ENCODE measurements around the gene CBFA2T3.

CBFA2T3 gene

DNA sequence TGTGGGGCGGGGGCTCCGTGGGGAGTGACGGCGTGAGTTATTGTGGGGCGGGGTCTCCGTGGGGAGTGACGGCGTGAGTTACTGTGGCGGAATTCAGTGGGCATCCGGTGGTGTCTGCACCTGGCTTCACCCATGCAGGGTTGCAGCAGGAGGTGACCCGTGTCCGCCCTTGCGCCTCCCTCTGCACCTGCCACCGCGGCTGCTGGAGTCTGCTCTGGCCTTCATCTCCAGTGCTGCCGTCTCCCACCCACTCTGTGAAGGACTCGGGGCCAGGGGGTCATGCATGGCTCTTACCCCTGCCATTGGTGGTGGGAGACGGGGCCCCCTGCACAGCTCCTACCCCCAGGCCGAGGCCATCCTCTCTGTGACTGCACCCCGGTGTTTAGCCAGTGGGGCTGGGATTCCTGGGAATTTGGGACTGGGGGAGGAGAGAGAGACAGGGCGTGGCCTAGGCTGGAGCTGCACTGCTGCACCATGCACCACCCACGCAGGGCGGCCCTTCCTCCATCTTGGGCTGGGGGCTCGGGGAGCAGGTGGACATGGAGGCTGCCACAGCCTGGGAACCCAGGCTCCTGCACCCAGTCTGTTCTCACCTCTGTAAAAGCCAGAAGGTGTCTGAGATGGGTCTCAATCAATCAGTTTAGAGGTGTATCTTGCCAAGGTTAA is 109.3 kb downstream of the CBFA2T3 start:
- TF ChIP-seq, protein P1, sequence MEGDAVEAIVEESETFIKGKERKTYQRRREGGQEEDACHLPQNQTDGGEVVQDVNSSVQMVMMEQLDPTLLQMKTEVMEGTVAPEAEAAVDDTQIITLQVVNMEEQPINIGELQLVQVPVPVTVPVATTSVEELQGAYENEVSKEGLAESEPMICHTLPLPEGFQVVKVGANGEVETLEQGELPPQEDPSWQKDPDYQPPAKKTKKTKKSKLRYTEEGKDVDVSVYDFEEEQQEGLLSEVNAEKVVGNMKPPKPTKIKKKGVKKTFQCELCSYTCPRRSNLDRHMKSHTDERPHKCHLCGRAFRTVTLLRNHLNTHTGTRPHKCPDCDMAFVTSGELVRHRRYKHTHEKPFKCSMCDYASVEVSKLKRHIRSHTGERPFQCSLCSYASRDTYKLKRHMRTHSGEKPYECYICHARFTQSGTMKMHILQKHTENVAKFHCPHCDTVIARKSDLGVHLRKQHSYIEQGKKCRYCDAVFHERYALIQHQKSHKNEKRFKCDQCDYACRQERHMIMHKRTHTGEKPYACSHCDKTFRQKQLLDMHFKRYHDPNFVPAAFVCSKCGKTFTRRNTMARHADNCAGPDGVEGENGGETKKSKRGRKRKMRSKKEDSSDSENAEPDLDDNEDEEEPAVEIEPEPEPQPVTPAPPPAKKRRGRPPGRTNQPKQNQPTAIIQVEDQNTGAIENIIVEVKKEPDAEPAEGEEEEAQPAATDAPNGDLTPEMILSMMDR (conservative IDR thresholded peaks at IDR 0.05; ENCODE audit: control insufficient read depth, insufficient read depth, low read depth, low read length): no peak
- no peak for DNase-seq (ENCODE audit: low read depth)
- no peak overlapping the region for H3K4me3 ChIP-seq (ENCODE audit: control insufficient read depth, low read depth, low read length)

DNA sequence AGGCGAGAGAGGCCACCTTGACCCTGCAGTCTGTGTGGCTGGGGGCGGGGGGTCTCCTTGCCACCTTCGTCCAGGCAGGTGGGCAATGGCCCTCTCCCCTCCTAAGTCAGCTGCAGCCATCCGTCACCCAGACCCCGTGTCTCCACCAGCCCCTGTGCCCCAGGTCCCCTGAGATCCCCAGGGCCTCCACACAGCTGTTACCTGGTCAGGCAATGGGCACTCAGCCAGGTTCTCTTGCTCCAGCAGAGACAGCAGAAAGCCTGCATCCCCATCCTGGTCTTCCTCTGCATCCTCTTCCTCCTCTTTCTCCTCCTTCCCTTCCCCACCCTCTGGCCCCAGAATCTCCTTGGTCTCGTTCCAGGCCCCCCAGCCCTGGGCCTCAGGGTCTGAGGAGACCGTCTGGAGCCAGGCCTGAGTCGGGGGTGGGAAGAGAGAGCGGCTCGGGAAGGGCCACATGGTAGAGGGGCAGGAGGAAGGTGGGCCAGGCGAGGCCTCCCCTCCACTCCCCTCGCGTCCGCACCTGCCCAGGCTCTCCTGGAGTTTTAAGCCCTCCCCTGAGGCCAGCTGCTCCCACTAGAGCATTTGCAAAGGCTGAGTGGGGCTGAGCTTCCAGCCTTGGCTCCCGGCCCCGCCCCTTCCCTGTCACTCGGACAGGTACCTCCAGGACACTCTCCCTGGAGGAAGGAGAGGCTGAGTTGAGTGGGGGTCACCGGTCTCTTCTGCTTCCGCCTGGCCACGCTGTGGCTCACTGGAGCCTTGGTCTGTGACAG is 110.7 kb downstream of the CBFA2T3 start, which contains the start of gene PABPN1L:
Gene PABPN1L, minus strand, starts transcription at position 510 of the 770 bp plus-strand sequence. Its CDS starts 54 bp downstream, at position 456.
- no peak within 1 kb of the TSS for H3K4me3 ChIP-seq (ENCODE audit: control insufficient read depth, low read depth, low read length)
- DNase-seq (ENCODE audit: low read depth): no peak
- TF ChIP-seq, protein P1 (conservative IDR thresholded peaks at IDR 0.05; ENCODE audit: control insufficient read depth, insufficient read depth, low read depth, low read length): no peak

DNA sequence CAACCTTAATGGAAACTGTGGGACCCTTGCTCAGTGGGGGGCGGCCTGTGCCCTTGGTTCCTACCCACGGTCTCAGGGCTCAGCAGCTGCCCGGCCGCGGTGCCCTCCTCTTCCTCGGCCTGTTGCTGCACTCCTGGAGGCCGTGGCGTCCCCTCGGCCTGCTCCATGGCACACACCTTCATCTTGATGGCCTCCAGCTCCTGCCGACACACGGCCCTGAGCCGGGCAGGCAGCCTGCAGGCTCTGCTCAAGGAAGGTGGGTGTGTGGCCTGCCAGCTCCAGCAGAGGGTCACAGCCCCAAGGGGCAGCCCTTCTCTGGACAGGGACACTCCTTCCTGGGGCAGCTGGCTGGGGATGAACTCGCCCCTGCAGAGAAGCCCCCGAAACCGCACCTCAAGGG is 111.3 kb downstream of the CBFA2T3 start:
- no peak overlapping the region for H3K4me3 ChIP-seq (ENCODE audit: control insufficient read depth, low read depth, low read length)
- TF ChIP-seq, protein P1 (conservative IDR thresholded peaks at IDR 0.05; ENCODE audit: control insufficient read depth, insufficient read depth, low read depth, low read length): no peak
- DNase-seq (ENCODE audit: low read depth): no peak

DNA sequence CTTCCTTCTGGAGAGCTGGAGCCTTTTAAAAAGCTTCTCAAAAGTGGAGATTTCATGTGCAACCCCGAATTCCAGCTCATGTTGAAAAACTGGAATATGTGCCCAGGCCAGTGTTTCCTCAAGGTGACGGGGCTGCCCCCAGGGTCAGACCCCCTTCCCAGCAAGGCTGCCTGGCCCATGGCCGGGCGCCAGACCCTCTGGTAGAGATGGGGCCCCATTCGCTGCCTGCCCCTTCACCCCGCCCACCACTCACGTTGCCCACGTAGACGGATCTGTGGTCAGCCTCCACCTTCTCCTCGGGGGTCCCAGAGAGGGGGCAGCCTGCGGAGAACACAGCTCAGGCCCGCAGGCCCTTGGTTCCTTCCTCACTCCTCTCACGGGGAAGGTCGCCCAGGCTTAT is 111.7 kb downstream of the CBFA2T3 start:
- no peak for DNase-seq (ENCODE audit: low read depth)
- TF ChIP-seq, protein P1 (conservative IDR thresholded peaks at IDR 0.05; ENCODE audit: control insufficient read depth, insufficient read depth, low read depth, low read length): no peak

DNA sequence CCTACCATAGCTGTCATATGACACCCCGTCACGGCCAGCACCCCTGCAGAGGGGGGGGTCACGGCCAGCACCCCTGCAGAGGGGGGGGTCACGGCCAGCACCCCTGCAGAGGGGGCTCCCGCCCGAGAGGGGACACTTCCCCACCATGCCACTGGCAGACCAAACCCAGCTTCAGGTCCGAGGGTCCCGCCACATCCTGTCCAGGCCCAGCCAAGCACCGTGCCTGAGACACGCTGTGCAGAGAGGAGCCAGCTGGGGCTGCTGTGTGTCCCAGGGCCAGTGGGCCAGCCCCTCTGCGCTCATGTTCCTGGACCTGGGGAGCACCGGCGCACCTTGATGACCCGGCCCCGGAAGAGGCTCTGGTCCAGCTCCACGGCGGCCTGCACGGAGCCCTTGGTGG is 112.5 kb downstream of the CBFA2T3 start:
- TF ChIP-seq, protein P1 (conservative IDR thresholded peaks at IDR 0.05; ENCODE audit: control insufficient read depth, insufficient read depth, low read depth, low read length): no peak
- no peak overlapping the region for H3K4me3 ChIP-seq (ENCODE audit: control insufficient read depth, low read depth, low read length)

More for the DNA sequence above, 111.7 kb downstream of the CBFA2T3 start:
- no peak overlapping the region for H3K4me3 ChIP-seq (ENCODE audit: control insufficient read depth, low read depth, low read length)

DNA sequence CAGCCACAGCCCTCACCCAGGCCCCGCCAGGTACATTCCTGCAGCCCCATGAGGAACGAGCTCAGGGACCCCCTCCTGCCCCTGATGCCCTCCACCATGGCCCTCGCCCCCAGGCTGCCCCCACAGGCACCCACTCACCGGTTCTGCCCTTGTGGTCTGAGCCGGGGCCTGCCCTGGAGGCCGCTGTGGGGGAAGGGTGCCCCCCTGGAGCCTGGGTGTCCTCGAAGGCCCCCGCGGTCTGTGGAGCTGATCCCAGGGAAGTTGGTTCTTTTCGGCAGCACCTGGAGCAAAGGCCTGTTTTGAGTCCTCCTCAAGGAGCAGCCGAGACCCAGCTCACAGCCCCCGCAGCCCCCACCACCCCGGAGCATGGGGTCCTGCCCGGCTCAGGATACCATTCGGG is 112.9 kb downstream of the CBFA2T3 start:
- H3K4me3 ChIP-seq (ENCODE audit: control insufficient read depth, low read depth, low read length): no peak overlapping the region
- no peak for DNase-seq (ENCODE audit: low read depth)
- TF ChIP-seq, protein P1 (conservative IDR thresholded peaks at IDR 0.05; ENCODE audit: control insufficient read depth, insufficient read depth, low read depth, low read length): no peak

More for the DNA sequence above, 112.5 kb downstream of the CBFA2T3 start:
- DNase-seq (ENCODE audit: low read depth): no peak
